Globus pallidus (tissue), 1 donor: ENCODE measurements around the gene B3GALT5.
"Not testable (repeated sequence)": the region's sequence is repeated elsewhere in the genome, so short reads cannot be mapped to it uniquely, and the experiment has no call there.

Source experiments
- DNase-seq: peaks from one replicate; pipeline ENCODE4 v3.0.0-alpha.2; 2015; ENCODE audit warnings: low spot score

B3GALT5 gene

GRCh38 chr21:39612233-39613040 lies at the start of gene B3GALT5:
TSS of gene B3GALT5 (plus strand) at chr21:39612940. CDS start at chr21:39660560, 47,620 bp downstream.
- no peak for DNase-seq

GRCh38 chr21:39564200-39564599 lies 48.5 kb upstream of the B3GALT5 start:
- peak; percentile 53 for DNase-seq

- no peak for DNase-seq
These were observed 45.4 kb upstream of the B3GALT5 start for GRCh38 chr21:39567180-39567972.

- no peak for DNase-seq
These were observed 44.4 kb upstream of the B3GALT5 start for GRCh38 chr21:39568361-39568760.

DNA sequence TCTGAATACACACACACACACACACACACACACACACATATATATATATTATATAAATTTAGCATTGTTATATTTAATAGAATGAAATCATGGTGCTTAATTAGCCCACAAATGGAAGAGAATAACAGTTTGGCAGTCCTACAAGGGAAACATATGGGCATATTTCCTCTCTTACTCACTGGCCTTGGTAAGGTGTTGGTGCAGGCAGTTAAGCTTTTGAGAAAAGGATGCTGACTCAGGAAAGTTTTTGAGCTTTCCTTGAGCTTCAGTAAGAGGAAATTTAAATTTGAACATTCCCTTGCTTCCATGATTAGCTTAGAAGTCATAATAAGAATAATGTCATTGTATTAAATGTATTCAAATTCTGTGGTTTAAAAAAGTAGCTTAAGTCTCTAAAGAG lies 37.0 kb upstream of the B3GALT5 start:
- no peak for DNase-seq

DNA sequence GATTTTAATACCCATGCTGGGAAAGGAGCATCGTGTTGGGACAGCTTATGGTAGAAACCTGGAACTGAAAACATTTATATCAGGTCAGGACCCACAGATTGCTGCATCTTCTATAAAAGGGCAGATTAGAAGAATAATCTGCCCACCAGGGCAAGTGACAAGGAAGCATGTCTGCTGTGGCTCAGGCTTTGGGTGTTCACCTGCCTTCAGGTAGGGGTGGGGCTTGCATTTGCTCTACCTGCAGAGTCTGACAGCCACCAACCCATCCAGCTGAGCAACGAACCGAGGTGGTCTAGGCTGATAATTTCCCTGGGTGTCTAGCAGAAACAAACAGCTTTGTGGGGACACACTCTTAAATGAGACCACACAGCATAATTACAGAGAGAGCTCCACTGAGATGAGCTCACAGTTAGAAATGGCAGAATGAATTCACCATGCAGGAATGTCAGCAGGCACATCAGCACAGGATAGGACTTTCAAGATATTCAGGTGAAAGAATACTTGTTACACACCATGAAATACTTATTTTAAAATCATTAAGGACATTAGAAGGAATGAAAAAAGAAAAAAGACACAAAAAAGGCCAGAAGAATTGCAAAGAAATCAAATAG lies 36.1 kb upstream of the B3GALT5 start:
- DNase-seq: no peak

DNA sequence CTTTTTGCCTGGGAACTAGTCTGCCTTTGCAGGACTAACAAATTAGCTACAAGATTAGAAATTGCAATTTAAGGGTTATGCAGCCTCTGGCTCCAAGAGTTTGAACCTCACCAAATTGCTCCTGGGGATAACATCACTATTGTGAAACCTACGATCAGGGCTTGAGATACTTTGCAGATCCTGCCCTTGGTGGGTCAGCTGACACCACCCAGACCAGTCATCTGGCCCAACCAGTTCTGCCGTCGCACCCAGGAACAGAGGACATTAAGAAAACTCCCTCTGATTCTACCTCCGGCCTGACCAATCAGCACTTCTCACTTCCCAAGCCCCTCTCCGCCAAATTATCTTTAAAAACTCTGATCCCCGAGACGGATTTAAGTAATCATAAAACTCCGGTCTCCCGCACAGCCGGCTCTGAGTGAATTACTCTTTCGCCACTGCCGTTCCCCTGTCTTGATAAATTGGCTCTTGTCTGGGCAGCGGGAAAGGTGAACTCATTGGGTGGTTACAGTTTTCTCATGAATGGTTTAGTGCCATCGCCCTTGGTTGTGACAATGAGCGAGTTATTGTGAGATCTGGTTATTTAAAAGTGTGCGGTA lies 32.9 kb upstream of the B3GALT5 start:
- no peak for DNase-seq

DNA sequence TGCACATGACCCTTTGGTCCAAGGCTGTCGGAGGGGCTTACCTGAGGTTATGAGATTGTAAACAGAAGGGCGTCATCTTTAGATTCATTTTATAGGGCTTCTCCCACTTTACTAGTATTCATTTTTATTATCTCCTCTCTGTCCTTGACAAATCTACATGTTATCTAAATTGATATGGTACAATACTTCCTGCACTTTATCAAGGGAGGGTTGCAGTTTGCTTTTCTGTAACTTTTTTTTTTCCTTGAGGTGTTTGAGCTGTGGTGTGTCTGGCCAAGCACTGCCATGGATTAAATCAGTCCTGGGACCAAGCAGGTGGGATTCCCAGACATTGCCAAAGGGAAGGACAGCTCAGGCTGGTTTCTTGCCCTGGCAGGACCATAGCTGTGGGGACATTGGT lies 32.0 kb upstream of the B3GALT5 start:
- DNase-seq: no peak

- no peak for DNase-seq
These were observed 31.3 kb upstream of the B3GALT5 start for GRCh38 chr21:39581414-39581813.

- no peak for DNase-seq
These were observed 30.0 kb upstream of the B3GALT5 start for GRCh38 chr21:39582749-39583148.

DNA sequence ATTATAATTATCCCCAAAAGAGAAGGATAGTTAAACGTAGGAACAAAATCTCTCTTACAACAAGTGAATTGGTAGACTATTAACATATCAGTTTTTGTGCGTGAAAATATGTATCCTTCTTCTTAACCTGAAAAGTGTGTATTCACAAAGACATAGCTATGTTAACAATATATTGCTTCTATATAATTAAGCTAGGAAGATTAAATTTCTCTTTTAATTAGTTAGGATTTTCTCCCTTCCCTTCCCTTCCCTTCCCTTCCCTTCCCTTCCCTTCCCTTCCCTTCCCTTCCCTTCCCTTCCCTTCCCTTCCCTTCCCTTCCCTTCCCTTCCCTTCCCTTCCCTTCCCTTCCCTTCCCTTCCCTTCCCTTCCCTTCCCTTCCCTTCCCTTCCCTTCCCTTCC lies 29.2 kb upstream of the B3GALT5 start:
- not testable (repeated sequence) for DNase-seq

DNA sequence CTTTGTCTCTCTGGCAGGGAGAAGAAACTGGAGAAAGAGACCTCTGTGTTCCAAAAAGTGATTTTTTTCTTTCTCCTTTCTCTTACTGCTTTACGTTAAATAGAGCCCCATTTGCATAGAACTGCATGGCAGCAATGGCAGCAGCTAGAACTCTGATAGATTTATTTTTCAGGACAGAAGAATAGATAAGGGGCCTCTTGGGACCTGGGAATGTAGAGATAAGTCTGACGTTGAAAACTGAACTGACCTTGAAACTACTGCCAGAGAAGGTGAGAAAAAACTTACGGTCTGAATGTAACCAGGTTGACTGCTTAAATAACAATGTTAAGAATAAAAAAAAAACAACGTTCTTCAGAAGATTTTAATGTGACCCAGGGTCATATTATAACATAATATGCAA lies 25.4 kb upstream of the B3GALT5 start:
- DNase-seq: no peak

DNA sequence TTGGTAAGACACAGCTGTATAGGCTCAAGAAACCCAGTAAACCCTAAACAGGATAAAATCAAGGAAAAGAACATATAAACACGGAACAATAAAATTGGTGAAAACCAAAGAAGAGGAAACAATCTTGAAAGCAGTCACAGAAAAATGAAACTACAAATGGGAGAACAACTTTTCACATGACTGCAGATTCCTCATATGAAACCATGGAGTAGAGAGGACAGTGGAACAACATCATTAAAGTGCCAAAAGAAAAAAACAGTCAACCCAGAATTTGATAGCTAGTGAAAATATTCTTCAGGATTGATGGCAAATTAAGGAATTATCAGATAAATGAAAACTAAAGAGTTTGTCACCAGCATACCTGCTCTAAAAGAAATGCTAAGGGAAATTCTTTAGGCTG lies 23.9 kb upstream of the B3GALT5 start:
- no peak for DNase-seq

DNA sequence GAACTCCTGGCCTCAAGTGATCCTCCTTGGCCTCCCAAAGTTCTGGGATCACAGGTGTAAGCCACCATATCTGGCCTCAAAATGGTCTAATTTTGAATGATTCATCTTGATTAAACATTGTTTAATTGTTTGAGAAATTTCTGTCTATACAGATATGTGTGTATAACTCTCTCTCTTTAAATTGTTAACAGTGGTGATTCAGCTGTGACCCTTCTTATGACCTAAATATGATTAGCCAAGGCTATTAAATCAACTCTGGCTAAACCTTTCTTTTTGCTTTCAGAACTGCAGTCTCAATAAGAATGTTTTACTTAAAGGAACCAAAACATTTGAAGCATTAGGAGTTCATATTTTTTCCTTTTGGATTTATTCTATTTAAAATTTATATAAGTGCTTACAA lies 19.2 kb upstream of the B3GALT5 start:
- DNase-seq: no peak

DNA sequence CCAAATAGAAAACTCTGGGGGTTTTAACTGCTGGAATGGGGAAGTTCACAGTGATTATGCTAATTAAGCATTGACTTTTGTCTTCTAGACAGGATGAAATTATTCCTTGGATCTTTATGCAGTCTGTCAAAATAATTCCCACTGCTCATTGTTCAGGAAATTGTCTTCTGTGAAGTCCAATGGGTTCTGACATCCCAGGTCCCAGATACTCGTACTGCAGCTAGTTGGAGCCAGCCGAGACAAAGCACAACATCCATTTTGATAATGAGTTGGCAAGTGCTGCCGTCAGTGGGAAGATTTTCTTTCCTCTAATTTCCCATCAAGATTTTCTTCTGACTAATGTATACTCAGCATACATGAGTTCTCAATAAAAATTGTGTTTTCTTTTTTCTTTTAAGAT lies 17.3 kb upstream of the B3GALT5 start:
- no peak for DNase-seq

- DNase-seq: no peak
These were observed 15.1 kb upstream of the B3GALT5 start for GRCh38 chr21:39597595-39597994.

GRCh38 chr21:39599191-39599970 lies 13.4 kb upstream of the B3GALT5 start:
- no peak for DNase-seq

GRCh38 chr21:39601187-39601928 lies 11.4 kb upstream of the B3GALT5 start:
- DNase-seq: no peak

DNA sequence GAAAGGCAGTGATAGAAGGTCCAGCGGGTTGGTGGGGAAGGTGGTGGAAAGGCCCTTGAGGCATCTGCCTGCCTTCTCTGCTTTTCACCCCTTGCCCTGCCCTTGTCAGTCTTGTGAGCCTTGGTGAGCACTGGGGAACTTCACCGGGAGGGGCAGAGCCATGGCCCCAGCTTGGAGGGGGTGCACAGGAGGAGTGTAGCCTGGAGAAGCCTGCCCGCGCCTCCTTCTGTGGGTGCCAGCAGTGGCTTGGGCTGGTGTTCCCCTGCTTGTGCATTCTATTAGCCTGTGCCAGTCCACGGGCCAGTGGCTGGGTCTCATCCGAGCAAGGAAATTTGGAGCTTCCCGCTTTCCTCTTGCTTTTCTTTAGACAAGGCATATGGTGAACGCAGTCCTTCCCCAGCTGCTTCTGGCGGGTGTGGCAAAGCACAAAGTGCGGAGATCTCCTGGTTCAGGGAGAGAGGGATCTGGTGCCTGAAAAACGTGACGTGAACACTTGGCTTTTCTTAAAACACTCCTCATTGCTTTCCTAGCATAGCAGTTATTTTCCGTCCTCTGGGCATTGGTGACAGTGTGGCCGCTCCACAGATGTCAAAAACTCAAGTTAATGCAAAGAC lies 10.6 kb upstream of the B3GALT5 start:
- DNase-seq: no peak

DNA sequence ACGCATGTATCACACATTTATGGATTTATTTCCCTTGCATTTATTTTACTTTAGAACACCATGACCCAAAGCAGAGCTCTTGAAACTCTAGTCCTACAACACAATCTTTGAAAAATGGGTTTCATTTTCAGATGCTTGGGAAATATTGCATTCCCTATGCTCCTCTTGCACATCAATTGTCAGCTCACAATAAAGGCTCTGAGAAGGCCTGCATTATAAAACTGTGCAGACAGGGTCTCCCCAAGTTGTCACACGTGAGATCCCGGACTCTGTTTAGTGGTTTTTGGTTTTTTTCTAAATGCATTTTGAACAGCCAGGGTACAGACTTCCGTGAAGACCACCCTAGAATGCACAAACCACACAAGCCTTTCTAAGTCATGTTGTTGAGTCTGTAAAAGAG lies 9.9 kb upstream of the B3GALT5 start:
- no peak for DNase-seq

DNA sequence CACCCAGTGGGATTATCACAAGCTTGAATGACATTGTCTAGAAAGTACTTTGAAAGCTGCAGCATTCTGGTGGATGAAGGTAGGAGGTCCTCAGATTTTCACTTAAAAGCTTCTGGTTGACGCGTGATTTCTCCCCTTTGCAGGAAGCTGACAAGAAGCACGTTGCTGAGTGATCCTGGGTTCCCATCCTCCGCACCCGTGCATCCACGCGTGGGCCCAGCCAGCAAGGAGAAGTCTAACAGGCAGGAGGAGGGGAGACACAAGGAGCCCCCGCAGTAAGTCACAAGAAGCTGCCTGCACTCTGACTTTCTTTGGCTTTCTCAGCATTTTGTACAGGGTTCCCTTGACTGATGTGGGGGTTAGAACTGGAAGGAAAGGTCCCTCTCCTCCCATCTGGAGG lies 7.8 kb upstream of the B3GALT5 start:
- no peak for DNase-seq
